ENCODE data around the gene SLC39A1. TPM values are rescaled to one million over a fixed set of nuclear protein-coding genes. Genes with fewer than 3 reads are reported as not detected.

SLC39A1 gene
- total RNA-seq, 1 donor from 2014 or later = 64.2 TPM

Other genes starting within 250 kb of the SLC39A1 start
- 60.6 and 64.4 TPM in 2 replicates for gene INTS3, start 235.5 kb downstream of the SLC39A1 start, total RNA-seq
- 21.0 and 22.5 TPM in 2 replicates for gene SLC27A3, start 188.1 kb downstream of the SLC39A1 start, total RNA-seq
- 70.1 and 74.1 TPM in 2 replicates for gene GATAD2B, start 40.6 kb downstream of the SLC39A1 start, total RNA-seq
- 170 and 173 TPM in 2 replicates for gene DENND4B, start 16.8 kb downstream of the SLC39A1 start, total RNA-seq
- 103 and 107 TPM in 2 replicates for gene CRTC2, start 4.9 kb downstream of the SLC39A1 start, total RNA-seq
- 6.1 and 6.2 TPM in 2 replicates for gene CREB3L4, start 4.4 kb upstream of the SLC39A1 start, total RNA-seq
- 145 and 146 TPM in 2 replicates for gene JTB, start 14.1 kb upstream of the SLC39A1 start, total RNA-seq
- 1.3 and 1.7 TPM in 2 replicates for gene RAB13, start 22.8 kb upstream of the SLC39A1 start, total RNA-seq
- gene RPS27, start 27.2 kb upstream of the SLC39A1 start, total RNA-seq = 1,743 and 1,866 TPM in 2 replicates
- 0.12 and 0.15 TPM in 2 replicates for gene NUP210L, start 191.5 kb upstream of the SLC39A1 start, total RNA-seq
- gene TPM3, start 228.6 kb upstream of the SLC39A1 start, total RNA-seq = 706 and 720 TPM in 2 replicates
- gene CFAP141, start 242.8 kb upstream of the SLC39A1 start, total RNA-seq = not detected in 2 replicates

All from T-helper 1 cell treated with Interleukin-12 subunit alpha and Interleukin-12 subunit beta and Interleukin-4 antibody, amounts not matched to agents 30 ng/mL and 1 ng/mL, for 36 hours (primary cell).